GM21423 (cell line): Measurements from ENCODE around the gene ASGR1.

Experiments used
- ATAC-seq: cut with Tn5 transposase; IDR thresholded peaks from one replicate; pipeline ENCODE4 v1.9.1; 2021; ENCODE audit warnings: mild to moderate bottlenecking, moderate library complexity; ENCODE audit not compliant: unreplicated experiment

Gene ASGR1, protein sequence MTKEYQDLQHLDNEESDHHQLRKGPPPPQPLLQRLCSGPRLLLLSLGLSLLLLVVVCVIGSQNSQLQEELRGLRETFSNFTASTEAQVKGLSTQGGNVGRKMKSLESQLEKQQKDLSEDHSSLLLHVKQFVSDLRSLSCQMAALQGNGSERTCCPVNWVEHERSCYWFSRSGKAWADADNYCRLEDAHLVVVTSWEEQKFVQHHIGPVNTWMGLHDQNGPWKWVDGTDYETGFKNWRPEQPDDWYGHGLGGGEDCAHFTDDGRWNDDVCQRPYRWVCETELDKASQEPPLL

DNA sequence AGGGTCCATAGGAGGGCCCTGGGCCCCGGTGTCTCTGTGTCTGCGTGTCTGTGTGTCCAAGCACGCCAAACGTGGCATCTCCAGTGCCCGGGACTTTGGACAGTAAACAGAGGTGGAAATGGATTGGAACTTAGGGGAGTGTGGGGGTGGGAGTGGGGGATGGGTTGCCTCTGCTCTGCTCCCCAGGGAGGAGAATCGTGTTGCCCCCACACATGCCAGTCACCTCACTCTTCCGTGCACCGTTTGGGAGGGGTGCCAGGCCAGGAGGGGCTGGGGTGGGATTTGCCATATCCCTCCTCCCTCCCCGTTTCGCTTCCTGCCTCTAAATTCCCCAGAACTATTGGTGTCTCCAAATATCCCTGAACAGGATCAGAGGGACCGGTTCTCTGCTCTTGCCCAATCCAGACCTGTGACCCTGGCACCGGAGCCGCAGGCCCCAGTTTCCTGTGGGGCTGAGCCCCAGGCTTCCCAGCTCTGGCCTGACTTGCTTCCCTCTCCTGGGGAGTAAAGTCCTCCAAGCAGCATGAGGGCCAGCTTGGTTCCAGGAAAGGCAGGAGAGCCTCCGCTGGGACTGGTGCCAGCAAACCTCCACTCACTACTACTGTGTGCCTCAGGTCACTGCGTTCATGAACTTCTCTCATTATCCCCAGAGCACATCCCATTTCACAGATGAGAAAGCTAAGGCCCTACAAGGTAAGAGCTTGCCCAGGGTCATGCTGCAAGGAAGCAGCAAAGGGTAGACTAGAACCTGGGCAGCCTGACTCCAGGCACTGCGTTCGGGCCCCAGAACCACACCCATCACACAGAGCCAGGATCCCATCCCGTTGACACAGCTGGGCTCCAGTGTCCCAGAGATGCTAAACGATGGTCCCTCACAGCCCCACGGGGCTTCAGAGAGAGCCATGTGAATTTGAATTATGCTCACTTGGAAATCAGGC lies at the start of gene ASGR1:
Gene ASGR1, minus strand, starts transcription at position 54 of the 938 bp plus-strand sequence. CDS start 807 bp downstream, outside the sequence.
- ATAC-seq = no peak

DNA sequence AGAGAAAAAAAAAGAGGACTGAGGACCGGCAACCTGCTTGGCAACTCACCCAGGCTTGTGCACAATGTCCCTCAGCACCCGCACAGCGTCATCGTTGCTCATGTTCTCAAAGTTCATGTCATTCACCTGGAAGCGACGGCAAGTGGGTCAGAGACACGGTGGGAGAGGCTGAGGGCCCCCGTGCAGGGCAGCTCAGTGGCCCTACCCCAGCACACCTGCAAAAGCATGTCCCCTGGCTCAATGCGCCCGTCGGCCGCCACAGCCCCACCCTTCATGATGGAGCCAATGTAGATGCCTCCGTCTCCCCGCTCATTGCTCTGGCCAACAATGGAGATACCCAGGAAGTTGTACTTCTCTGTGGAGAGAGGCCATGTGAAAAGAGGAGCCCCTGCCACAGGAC lies 49.8 kb upstream of the ASGR1 start:
- ATAC-seq = no peak

DNA sequence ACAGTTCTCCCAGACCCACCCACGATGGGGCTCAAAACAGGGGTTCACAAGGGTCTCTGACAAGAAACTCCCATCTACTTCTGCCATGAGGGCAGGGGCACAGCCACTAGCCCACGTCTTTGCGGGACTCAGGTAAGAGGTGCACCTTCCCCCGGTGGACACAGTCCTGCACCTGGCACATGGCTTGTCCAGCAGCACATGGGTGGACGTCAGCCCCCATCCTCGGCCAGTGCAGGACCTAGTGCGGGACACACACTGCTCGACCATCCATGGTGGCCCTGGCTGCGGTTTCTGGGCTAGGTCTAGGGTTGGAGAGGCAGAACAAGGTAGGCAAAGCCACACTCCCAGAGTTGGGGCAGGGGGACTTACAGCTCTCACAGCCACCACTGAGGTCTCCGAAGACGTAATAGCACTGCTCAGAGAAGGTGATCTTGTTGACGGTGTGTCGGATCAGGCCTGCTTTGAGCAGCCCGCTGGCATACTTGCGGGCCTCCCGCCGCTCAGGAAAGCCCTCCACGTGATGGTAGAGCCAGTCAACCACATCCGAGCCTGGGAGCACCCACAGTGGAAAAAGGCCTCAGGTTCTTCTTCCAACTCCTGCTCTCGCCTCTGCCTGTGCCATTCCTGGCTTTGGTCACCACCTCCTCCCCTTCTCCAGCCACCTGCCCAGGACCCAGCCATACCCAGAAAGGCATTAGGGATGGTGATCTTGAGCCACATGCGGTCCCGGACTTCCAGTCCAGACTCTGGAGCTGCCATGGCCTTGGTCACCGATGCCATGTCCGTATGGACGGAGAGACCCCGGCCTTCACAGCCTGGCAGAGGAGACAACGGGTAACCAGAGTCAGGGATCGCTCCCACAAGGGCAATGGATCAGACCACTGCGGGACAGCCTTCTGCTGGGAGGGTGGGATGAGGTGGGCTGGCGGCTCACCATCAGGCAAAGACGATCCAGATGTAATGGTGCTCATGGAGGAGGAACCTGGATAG lies 47.8 kb upstream of the ASGR1 start:
- no peak for ATAC-seq

DNA sequence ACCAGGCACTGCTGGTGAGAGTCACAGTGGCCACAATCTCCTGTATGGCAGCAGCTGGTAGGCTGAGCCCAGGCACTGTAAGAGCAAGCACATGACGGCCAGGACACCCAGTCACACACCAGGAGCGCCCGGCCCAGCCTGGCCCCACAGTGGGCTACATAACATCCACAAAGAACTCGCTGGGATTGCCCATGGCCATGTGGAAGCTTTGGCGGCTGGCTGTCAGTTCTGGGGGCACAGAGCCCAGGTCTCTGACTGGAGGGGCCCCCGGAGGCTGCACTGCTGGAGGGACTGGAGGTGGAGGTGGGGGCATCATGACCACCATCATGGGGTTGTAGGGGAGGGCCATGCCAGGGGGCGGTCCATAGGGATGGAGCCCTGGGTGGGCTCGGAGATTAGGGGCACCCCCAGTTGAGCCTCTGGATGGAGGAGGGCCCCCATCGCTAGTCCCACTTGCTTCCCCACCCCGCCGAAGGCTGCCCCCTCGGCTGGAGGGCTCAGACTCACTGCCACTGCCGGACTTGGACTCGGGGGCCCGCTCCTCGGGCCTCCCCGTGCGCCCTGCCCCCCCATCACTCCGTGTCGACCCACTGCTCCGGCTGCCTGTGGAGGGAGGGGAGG lies 46.7 kb upstream of the ASGR1 start:
- ATAC-seq = no peak

DNA sequence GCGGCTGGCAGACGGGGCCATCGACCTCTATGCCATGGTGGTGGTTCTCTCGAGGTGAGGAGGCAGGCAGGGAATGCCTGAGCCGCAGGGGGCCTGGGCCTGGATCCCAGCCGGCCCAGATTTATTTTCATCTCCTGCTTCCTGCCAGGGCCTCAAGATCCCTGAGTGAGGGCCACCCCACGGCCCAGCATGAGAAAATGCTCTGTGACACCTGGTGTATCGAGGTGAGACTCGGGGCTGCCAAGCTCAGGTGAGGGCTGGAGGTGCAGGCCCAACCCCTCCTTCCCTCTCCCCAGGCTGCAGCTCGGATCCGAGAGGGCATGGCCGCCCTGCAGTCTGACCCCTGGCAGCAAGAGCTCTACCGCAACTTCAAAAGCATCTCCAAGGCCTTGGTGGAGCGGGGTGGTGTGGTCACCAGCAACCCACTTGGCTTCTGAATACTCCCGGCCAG lies 45.5 kb upstream of the ASGR1 start:
- no peak for ATAC-seq

DNA sequence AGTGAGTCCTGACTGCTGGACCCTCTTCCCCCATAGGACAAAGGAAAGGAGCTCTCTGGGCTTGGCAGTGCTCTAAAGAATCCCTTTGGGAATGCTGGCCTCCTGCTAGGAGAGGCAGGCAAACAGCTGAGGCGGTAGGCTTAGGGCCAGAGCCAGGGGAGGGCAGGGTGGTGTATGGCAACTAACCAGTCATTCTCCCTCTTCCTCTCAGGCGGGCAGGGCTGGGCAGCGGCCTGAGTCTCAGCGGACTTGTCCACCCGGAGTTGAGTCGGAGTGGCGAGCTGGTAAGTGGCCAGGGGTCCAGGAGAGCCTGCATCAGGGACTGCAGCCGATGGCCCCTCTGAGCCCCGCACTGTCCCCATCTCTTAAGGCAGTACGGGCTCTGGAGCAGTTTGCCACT lies 44.9 kb upstream of the ASGR1 start:
- no peak for ATAC-seq

DNA sequence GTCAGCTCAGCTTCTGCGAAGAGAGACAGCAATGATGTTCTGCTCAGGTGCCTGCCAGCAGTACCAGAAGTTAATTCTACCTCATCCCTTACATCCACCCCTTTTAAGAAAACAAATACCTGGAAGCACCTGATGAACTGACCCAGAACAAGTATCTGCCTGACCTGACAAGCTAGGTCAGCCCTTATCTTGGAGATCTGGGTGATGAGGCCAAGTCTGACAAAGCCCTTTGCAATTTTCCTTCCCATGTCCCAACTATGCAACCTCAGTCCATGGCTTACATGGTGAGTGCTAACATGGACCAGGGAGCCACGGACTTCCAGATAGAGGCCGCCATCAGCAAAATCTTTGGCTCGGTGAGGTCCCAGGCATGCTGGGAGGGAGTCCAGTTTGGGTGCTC lies 44.2 kb upstream of the ASGR1 start:
- no peak for ATAC-seq

DNA sequence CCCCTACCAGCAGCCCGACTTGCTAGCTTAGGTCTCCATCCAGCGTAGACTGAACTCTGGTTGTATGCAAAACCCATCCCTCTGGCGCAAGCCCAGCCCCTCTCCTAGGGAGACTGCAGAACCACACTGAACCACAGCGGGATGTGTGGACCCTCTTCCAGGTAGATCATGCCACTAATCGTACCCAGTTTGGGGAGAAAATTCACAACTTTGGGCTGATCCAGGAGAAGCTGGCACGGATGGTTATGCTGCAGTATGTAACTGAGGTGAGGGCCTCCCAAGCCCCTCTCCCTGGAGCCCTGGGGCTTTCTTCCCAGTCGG lies 43.8 kb upstream of the ASGR1 start:
- ATAC-seq = no peak

DNA sequence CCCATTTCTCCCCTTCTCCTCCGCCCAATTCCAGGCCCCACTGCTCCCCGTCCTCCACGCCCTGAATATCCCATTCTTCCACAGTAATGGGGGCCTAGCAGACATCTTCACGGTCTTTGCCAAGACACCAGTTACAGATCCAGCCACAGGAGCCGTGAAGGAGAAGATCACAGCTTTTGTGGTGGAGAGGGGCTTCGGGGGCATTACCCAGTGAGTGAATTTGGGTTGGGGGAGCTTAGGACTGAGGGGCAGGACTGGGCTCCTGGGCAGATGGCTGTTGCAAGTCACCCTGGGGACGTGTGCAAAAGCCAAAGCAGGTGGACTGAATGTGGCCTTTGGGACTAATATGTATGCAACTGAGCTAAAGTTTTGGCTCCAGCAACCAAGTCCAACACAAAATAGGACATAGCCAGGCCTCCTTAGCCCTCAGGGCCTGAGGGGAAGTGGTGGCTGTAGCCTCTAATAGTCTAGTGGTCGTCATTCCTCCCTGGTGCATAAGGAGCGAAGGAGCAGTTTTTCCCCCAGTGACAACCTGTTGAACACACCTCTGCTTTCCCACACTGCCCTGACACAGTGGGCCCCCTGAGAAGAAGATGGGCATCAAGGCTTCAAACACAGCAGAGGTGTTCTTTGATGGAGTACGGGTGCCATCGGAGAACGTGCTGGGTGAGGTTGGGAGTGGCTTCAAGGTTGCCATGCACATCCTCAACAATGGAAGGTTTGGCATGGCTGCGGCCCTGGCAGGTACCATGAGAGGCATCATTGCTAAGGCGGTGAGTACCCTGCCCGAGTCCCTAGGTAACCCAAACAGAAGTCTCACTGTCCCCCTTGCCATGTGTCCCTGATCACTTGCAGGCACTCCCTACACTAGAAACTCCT lies 43.2 kb upstream of the ASGR1 start:
- no peak for ATAC-seq

DNA sequence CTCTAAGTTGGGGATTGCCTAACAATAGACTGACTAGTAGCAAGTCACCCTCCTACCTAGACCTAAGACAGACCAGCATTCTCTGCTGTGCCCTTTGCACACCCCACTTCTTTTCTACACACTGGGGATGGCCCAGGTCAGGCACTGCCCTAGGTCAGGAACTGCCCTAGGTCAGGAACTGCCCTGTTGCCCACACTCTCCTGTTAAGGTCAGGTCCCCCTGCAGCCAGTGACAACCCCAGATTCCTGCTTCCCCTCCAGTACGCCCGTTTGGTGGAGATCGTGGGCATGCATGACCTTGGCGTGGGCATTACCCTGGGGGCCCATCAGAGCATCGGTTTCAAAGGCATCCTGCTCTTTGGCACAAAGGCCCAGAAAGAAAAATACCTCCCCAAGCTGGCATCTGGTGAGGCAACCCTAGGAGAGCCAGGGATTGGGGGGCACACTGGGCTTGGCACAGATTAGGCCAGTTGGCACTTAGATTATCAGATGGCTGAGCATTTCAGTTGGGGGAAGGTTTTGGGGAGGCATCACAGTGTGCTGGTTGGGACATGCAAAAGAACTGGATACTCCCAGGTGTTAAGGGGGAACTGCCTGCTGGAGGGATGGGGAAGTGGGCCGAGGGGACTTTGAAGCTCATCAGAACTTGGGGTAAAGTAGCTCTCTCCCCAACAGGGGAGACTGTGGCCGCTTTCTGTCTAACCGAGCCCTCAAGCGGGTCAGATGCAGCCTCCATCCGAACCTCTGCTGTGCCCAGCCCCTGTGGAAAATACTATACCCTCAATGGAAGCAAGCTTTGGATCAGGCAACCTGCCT lies 42.3 kb upstream of the ASGR1 start:
- ATAC-seq = no peak

DNA sequence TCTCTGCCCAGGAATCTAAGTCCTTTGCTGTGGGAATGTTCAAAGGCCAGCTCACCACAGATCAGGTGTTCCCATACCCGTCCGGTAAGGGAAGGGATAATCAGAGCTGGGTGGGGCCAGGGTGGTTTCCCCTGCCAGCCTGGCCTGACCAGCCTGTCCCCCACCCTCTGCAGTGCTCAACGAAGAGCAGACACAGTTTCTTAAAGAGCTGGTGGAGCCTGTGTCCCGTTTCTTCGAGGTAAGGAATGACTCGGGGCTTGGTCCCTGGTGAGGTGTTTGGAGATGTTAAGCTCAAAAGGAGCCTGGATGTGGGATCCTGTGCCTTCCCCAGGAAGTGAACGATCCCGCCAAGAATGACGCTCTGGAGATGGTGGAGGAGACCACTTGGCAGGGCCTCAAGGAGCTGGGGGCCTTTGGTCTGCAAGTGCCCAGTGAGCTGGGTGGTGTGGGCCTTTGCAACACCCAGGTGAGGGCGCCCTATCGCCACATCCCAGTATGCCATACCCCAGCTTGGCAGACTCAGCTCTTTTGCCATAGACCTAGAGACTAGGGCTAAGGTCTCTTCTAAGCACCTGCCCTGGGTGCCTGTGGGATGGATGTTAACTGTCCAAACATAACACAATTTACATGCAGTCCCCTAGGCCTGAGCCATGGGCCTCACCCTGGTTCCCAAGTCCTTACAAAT lies 41.6 kb upstream of the ASGR1 start:
- no peak for ATAC-seq

DNA sequence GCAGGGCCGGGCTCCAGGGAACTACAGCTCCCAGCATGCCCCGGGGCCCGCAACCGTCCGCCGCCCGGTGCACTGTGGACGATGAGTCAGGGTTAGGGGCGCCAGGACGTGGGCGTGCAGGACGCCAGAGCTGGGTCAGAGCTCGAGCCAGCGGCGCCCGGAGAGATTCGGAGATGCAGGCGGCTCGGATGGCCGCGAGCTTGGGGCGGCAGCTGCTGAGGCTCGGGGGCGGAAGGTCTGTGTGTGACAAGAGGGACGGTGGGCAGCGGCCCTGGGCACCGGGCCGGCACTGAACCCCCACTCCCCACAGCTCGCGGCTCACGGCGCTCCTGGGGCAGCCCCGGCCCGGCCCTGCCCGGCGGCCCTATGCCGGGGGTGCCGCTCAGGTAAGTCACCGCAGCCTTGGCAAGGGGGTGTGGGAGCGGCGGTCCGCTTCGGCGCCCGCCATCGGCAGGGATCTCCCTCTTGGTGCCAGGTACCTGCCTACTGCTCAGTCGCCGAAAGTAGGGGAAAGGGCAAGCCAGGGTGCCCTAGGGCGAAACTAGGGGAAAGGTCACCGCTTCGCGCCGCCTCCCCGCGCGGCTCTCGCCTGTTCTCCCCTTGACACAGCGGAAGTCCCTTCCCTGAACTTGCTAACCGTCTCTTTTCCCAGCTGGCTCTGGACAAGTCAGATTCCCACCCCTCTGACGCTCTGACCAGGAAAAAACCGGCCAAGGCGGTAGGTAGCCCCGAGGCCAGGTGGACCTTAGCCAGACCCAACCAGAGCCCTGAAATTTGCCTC lies 40.8 kb upstream of the ASGR1 start, which contains the start of the genes ACADVL and DLG4:
Gene ACADVL, plus strand, starts transcription at position 127 of the 781 bp plus-strand sequence. Its CDS starts 47 bp downstream, at position 174.
Gene DLG4, minus strand, starts transcription at position 25 of the 781 bp plus-strand sequence.
- peak; percentile 70 for ATAC-seq

DNA sequence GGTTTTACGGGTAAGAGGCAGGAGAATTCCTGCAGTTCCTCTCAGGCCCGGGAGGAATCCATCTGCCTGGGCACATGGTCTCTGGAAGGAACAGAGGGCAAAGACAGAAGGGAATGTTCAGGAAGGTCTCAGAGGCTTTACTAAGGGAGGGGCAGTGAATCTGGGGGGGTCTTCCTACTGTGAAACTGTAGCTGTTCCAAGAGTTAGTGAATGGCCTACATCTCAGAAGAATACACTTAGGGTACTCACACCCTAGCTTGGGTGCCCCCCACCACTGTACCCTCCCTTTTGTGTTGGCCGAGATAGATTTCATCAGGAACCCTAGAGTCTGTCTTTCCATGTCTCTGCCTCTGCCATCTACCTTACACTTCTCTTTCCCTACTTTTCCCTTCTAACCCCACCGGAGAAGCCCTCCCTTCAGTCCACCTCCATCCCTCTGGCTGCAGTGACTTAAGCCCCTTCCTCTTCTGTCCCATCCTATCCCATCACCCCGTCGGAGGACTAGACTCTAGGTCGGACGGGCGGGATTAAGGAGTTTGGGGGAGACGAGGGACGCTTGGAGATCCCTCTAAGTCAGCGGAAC lies 40.1 kb upstream of the ASGR1 start:
- ATAC-seq = no peak

DNA sequence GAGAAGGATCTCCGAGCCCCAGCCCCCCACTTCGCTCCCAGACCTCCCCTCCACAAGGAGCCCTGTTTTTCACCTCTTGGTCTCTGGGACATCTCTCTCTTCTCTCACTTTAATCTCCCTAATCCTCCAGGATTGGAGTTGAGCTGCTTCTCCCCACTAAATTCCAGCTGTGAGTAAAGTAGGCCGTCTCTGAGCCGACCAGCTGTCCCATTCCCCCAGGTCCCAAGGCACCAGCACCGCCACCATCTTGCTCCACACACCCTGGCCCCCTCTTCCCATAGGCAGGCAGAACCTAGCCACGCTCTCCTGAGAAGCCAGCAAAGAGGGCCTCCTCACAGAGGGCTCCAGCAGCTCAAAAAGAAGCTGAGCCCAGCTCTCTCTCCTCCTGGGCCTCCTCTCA lies 39.6 kb upstream of the ASGR1 start:
- ATAC-seq = no peak

DNA sequence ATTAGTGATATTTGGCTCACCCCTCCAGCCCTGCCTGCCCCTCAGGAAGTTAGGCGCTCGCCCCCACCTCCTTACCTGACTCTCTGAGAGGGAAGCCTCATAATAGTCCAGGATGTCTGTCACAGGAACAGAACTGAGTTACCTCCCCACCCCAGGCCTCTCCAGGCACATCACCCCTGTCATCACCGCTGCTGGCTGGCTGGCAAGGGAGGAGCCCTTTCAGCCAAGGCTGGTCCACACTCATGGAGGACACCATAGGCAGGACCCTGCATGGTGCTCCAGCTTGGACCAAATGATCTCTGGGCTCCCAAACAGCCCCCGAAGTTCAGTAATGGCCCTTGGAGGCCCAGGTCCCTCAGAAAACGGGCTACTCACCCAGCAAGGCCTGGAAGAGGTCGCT lies 39.0 kb upstream of the ASGR1 start:
- no peak for ATAC-seq

DNA sequence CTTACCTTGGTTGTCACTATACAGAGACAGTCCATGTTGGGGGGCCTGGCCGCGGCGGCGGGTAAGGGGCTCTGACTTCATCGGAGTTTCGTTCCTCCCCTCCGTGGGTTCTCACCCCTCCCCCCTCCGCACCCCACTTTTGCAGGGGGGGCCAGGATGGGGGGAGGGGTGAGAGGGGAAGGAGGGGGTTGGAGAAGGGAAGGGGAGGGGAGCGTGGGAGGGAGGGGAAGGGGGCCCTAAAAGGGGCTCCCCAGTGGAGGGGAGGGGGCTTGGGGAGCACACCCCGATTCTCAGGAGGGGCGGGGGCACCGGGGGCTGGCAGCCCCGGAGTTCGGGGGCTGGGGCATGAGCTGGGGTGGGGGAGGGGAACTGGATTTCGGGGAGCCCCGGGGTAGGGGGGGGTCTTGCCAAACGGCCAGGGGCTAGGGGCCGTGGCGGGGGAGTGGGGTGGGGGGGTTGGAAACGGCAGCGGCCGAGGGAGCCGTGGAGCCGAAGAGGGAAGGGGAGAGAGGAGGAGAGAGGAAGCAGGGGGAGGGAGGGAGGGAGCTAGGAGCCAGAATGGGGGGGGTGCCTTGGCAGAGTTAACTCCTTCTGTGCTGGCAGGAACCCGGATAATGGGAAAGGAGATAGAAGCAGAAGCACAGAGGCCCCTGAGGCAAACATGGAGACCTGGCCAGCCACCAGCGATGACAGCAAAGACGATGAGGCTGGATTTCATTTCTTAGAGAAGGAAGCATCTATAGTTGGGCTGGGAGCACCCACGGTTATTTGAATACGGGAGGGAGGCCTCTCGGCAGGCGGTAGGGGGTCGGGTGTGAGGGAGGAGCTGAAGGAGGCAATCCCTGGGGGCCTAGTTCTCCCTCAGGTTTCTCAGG lies 38.2 kb upstream of the ASGR1 start:
- no peak for ATAC-seq
